Measurements from ENCODE around the gene GSTM5. TPM values are rescaled to one million over a fixed set of nuclear protein-coding genes. Genes with fewer than 3 reads are reported as not detected.

GSTM5 gene
- total RNA-seq, 1 donor from 2014 or later, result not detected

- no peak for FAIRE-seq
- H3K27me3 ChIP-seq (ENCODE audit: insufficient read depth, low read length), result no peaks in the 10 kb centered on the region
- no peaks in the 10 kb centered on the region for H4K20me1 ChIP-seq (ENCODE audit: insufficient read depth, low read length)
- no peak for TF ChIP-seq EZH2 (IDR thresholded peaks at IDR 0.05; ENCODE audit: insufficient read depth, low read length)
- TF ChIP-seq CTCF (IDR thresholded peaks at IDR 0.05; ENCODE audit: insufficient read depth, low read depth, low read length), result no peak
- Mint-ChIP-seq H3K4me1 (ENCODE audit: low read depth, unreplicated experiment) (peaks cover 2% of the 10 kb centered on the region), H3K9me3 (ENCODE audit: unreplicated experiment) (peaks cover 2% of the 10 kb centered on the region), H3K36me3 (ENCODE audit: low read depth, unreplicated experiment) (peaks cover 9% of the 10 kb centered on the region), H3K4me3 (ENCODE audit: unreplicated experiment) (no peak overlapping the region), H3K27ac (ENCODE audit: unreplicated experiment) (no peak overlapping the region), H3K27me3 (ENCODE audit: low read depth, unreplicated experiment) (peaks cover 35% of the 10 kb centered on the region)
- DNase-seq (ENCODE audit: low read depth), result no peak
- no peak overlapping the region for H3K9ac ChIP-seq (ENCODE audit: low read length)
- H3K4me3 ChIP-seq (ENCODE audit: insufficient read depth, low read depth, low read length), result no peak overlapping the region
- H3K4me2 ChIP-seq (ENCODE audit: low read length), result no peak overlapping the region
- H2AFZ ChIP-seq (ENCODE audit: low read depth, low read length), result no peak overlapping the region
- H3K27ac ChIP-seq (ENCODE audit: low read depth, low read length), result no peak overlapping the region
- H3K9me3 ChIP-seq (ENCODE audit: insufficient read depth, low read depth, low read length), result no peaks in the 10 kb centered on the region
- H3K4me1 ChIP-seq (ENCODE audit: insufficient read depth, low read length), result peaks cover 7% of the 10 kb centered on the region
- no peaks in the 10 kb centered on the region for H3K79me2 ChIP-seq (ENCODE audit: insufficient read depth, low read length)
- H3K36me3 ChIP-seq (ENCODE audit: insufficient read depth, low read length), result no peaks in the 10 kb centered on the region
These were observed 49.4 kb downstream of the GSTM5 start for GRCh38 chr1:109761227-109762038.

GRCh38 chr1:109762039-109762585 is 50.1 kb downstream of the GSTM5 start:
- no peaks in the 10 kb centered on the region for H3K27me3 ChIP-seq (ENCODE audit: insufficient read depth, low read length)
- Mint-ChIP-seq H3K4me3 (ENCODE audit: unreplicated experiment) (no peak overlapping the region), H3K27ac (ENCODE audit: unreplicated experiment) (no peak overlapping the region), H3K4me1 (ENCODE audit: low read depth, unreplicated experiment) (peaks cover 2% of the 10 kb centered on the region), H3K36me3 (ENCODE audit: low read depth, unreplicated experiment) (peaks cover 9% of the 10 kb centered on the region), H3K9me3 (ENCODE audit: unreplicated experiment) (peaks cover 2% of the 10 kb centered on the region), H3K27me3 (ENCODE audit: low read depth, unreplicated experiment) (peaks cover 35% of the 10 kb centered on the region)
- FAIRE-seq (no peak), DNase-seq (ENCODE audit: low read depth) (no peak)
- H3K27ac ChIP-seq (ENCODE audit: low read depth, low read length), result no peak overlapping the region
- no peak overlapping the region for H3K4me2 ChIP-seq (ENCODE audit: low read length)
- no peaks in the 10 kb centered on the region for H3K36me3 ChIP-seq (ENCODE audit: insufficient read depth, low read length)
- H2AFZ ChIP-seq (ENCODE audit: low read depth, low read length), result no peak overlapping the region
- no peaks in the 10 kb centered on the region for H3K79me2 ChIP-seq (ENCODE audit: insufficient read depth, low read length)
- no peak overlapping the region for H3K9ac ChIP-seq (ENCODE audit: low read length)
- TF ChIP-seq EZH2 (IDR thresholded peaks at IDR 0.05; ENCODE audit: insufficient read depth, low read length) (no peak), CTCF (IDR thresholded peaks at IDR 0.05; ENCODE audit: insufficient read depth, low read depth, low read length) (no peak)
- no peak overlapping the region for H3K4me3 ChIP-seq (ENCODE audit: insufficient read depth, low read depth, low read length)
- H3K9me3 ChIP-seq (ENCODE audit: insufficient read depth, low read depth, low read length), result no peaks in the 10 kb centered on the region
- peaks cover 7% of the 10 kb centered on the region for H3K4me1 ChIP-seq (ENCODE audit: insufficient read depth, low read length)
- H4K20me1 ChIP-seq (ENCODE audit: insufficient read depth, low read length), result no peaks in the 10 kb centered on the region
